Stimulated activated CD8-positive, alpha-beta memory T cell treated with anti-CD3 and anti-CD28 coated beads, Interleukin-4, amount 100 ng/mL, for 4 hours (primary cell): ENCODE data around the gene DNHD1.

Source experiments
- DNase-seq, 2 donors: peaks; one replicate each; pipeline ENCODE4 v3.0.0-alpha.2; 2020; ENCODE audit warnings: low read depth in 2 of 2, low spot score in 1 of 2

DNHD1 gene

GRCh38 chr11:6611092-6611962, 114.2 kb downstream of the DNHD1 start:
- no peak for DNase-seq

DNA sequence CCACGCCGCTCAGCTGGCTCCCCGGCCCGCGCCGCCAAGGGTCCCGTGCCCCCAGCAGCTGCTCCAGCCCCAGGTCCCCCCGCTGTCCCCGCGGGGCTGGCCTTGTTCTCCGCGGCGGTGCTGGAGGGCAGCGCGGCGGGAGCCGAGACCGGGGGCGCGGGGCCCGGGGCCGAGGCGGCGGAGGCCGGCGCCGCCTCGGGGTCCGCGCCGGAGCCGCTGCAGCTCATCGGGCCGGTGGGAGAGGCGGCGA, 114.8 kb downstream of the DNHD1 start:
- no peak for DNase-seq

- peak; percentile 88 to 92 for DNase-seq
Observed at GRCh38 chr11:6612213-6613041, 115.3 kb downstream of the DNHD1 start, which contains the start of gene TAF10. TAF10 (minus strand) TSS chr11:6612216; CDS start chr11:6612189, 27 bp downstream.

GRCh38 chr11:6613496-6613895, 116.4 kb downstream of the DNHD1 start:
- DNase-seq: no peak

- no peak for DNase-seq
Observed at GRCh38 chr11:6614446-6614845, 117.4 kb downstream of the DNHD1 start.

DNA sequence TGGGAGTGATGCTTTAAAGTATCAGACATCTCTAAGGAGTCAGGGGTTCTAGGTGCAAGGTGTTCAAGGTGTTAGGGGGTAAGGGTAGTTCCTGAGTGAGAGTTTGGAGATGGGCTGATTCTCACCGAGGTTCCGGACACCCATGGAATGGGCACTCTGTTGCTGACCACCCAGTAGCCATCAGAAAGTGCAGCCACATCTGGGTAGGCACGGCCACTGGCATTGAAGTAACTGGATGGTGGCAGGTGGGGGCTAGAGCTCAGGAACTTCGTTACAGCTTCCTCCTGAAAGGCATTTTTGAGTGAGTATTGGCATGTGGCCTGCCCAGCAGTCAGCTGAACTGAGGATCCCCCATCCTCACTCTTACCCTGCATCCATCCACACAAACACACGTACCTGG, 118.0 kb downstream of the DNHD1 start:
- DNase-seq: no peak

DNA sequence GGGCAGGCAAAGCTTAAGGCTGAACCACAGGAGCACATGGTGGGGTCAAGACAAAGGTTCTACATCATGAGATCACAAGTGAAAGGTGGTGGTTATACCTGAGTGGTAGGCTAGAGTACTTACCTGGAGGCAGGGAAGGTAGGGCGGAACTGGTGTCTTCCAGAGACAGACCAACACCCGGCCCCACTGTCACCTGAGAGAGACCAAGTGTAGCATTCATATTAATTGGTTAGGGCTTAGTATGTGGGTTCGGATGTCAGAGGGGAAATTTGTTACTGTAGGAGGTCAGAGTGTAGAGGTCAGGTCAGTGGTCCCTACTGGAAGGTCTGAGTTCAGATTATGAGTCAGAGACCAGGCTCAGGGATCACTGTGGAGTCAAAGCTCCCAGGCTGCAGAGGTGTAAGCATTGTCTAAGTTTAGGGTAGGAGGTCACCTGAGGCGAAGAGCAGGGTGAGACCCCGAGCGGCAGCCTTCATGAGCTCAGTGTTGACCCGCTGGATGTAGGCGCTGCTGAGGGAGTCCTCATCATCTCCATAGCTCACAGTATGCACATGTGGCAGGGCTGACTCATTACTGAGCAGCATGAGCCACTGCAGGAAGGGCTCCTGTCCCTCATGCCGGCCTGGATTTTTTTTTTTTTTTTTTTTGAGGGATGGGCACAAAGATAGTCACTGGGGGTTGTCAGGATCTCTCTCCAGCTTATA, 119.0 kb downstream of the DNHD1 start:
- no peak for DNase-seq

GRCh38 chr11:6616596-6617250, 119.6 kb downstream of the DNHD1 start:
- no peak for DNase-seq

DNA sequence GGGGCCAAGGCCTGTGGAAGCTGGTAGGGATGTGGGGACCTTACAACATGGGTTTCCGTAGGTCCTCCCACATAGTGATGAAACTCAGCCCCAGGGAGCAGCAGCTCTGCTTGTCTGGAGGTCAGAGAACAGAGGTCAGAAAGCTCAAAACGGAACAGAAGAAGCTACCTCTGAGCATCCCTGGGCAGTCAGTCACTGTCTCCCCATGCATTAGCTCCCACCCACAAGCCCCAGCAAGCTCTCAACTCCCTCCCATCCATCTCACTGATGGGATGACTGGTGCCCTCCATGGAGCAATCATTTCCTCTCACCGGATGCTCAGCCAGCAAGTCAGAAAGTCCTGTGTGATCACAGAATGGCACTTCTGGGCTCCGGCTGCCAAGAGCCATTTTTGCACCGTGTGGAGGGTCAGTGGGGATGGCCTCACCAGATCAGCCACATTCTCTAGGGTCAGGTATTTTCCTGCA, 120.3 kb downstream of the DNHD1 start:
- no peak for DNase-seq

- DNase-seq: peak; percentile 45 to 65
Observed at GRCh38 chr11:6618117-6619003, 121.3 kb downstream of the DNHD1 start.

GRCh38 chr11:6619004-6619745, 122.1 kb downstream of the DNHD1 start, which contains the start of gene TPP1:
TPP1 (minus strand) TSS chr11:6619422; CDS start chr11:6619400, 22 bp downstream.
- peak; percentile 83 to 88 for DNase-seq

GRCh38 chr11:6620636-6621035, 123.6 kb downstream of the DNHD1 start:
- DNase-seq: no peak
